Measurements from ENCODE around the gene UFD1.

UFD1 gene

DNA sequence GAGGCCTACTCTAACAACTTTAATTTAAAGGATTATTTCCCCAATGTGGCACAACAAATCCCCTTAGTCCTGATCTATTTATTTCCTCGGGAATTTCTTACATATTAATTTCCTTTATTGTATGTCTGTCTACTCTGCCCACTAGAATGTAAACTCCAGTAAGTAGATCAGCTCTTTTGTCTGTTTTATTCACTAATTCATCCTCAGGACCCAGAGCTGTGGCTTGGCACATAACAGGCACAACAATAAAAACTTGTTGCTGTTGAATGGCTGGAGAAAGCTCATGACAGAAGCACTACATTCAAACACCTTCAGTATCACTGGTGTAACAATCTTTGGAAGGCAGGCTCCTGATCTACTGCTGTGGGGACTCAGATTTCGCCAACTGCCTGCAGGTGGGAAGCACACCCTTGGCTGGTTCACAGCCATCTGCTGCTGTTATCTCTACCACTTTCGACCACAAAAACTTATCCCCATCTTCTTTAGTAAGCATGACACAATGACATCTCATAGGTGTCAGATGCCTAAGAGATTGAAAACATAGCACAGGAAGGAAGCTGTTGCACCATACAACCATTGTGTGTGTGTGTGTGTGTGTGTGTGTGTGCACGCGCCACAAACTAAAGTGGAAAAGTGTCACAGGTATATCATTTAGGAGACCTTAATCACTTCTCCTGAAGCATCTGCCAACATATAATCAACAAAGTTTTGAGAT lies 59.4 kb downstream of the UFD1 start:
- TF ChIP-seq, protein P1, sequence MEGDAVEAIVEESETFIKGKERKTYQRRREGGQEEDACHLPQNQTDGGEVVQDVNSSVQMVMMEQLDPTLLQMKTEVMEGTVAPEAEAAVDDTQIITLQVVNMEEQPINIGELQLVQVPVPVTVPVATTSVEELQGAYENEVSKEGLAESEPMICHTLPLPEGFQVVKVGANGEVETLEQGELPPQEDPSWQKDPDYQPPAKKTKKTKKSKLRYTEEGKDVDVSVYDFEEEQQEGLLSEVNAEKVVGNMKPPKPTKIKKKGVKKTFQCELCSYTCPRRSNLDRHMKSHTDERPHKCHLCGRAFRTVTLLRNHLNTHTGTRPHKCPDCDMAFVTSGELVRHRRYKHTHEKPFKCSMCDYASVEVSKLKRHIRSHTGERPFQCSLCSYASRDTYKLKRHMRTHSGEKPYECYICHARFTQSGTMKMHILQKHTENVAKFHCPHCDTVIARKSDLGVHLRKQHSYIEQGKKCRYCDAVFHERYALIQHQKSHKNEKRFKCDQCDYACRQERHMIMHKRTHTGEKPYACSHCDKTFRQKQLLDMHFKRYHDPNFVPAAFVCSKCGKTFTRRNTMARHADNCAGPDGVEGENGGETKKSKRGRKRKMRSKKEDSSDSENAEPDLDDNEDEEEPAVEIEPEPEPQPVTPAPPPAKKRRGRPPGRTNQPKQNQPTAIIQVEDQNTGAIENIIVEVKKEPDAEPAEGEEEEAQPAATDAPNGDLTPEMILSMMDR (IDR thresholded peaks at IDR 0.05): no peak
- Histone ChIP-seq H3K27ac (no peak overlapping the region), H3K4me3 (no peak overlapping the region)
- DNase-seq (ENCODE audit: low spot score): no peak

DNA sequence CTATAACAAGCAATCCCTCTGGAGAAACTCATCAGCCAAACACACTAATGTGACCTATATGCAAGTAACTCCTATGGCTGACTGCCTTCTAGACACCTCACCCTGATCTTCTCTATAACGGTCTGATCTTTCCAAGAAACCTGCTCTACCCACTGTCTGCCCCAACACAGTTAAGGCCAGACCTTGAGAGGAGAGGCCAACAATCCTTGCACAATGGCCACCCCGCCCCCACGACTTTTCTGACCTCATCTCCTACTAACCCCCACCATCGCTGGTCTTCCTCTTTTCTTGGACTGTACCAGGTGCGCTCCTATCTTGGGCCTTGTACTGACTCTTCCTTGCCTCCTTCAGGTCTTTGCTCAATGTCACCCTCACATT lies 59.9 kb downstream of the UFD1 start:
- DNase-seq (ENCODE audit: low spot score): no peak

DNA sequence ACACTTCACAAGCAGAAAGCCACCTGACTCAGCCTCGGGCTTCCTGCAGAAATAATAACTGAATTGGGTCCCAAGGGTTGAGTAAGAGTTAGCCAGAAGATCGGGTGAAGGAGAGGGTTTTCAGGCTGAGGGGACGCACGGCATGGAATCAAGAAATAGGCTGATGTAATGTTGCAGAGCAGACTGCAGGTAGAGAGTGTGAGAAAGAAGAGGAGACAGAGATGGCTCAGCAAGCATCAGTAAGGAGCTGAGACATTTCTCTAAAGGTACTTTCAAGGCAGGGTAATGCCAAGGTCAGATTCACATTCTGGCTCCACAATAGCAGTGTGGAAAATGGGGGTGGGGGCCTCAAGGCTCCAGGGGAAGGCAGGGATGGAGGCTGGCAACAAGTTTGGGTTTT lies 66.1 kb downstream of the UFD1 start:
- TF ChIP-seq, protein P1 (IDR thresholded peaks at IDR 0.05): no peak

More for the DNA sequence above, 59.9 kb downstream of the UFD1 start:
- Histone ChIP-seq H3K27ac (no peak overlapping the region), H3K4me3 (no peak overlapping the region)
- TF ChIP-seq, protein P1 (IDR thresholded peaks at IDR 0.05): no peak

DNA sequence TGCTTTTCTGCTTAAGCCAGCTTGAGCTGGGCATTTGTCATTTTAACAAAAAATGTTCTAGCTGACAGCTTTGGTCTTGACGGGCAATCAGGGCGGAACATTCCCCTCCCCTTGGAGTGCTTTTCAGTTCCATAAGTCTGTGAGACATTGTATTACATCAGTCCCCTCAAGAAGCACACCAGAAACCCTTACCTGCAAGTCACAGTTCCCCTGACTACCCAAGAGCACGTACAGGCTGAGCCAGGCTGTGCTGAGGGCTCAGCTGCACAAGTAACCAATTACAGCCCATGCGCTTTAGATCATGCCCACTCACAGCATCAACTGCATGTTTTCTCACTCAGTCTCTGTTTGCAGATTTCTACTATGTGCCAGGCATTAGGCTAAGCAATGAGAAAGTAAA lies 66.5 kb downstream of the UFD1 start:
- TF ChIP-seq, protein P1 (IDR thresholded peaks at IDR 0.05): no peak
- DNase-seq (ENCODE audit: low spot score): no peak
- Histone ChIP-seq H3K27ac (no peak overlapping the region), H3K4me3 (no peak overlapping the region)

More for the DNA sequence above, 66.1 kb downstream of the UFD1 start:
- H3K4me3 ChIP-seq: no peak overlapping the region
- no peak overlapping the region for H3K27ac ChIP-seq
- DNase-seq (ENCODE audit: low spot score): no peak

DNA sequence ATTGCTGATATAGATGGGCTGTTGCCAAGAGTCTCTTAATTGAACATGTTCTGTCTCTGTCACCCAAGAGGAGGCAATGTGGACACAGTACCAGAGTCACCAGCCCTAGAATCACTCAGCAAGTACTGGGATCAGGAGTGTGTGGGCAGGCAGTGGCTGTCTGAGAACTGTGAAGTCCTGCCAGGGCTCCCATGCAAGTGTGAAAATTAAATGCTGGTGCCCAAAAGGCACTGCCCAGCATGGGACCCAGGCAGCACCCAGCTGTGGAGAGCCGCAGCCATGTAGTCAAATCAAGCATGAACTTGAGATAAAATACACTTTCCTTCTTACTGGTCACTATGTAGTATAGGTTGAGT lies 67.3 kb downstream of the UFD1 start:
- H3K4me3 ChIP-seq: no peak overlapping the region
- no peak overlapping the region for H3K27ac ChIP-seq
- TF ChIP-seq, protein P1 (IDR thresholded peaks at IDR 0.05): no peak
- no peak for DNase-seq (ENCODE audit: low spot score)

DNA sequence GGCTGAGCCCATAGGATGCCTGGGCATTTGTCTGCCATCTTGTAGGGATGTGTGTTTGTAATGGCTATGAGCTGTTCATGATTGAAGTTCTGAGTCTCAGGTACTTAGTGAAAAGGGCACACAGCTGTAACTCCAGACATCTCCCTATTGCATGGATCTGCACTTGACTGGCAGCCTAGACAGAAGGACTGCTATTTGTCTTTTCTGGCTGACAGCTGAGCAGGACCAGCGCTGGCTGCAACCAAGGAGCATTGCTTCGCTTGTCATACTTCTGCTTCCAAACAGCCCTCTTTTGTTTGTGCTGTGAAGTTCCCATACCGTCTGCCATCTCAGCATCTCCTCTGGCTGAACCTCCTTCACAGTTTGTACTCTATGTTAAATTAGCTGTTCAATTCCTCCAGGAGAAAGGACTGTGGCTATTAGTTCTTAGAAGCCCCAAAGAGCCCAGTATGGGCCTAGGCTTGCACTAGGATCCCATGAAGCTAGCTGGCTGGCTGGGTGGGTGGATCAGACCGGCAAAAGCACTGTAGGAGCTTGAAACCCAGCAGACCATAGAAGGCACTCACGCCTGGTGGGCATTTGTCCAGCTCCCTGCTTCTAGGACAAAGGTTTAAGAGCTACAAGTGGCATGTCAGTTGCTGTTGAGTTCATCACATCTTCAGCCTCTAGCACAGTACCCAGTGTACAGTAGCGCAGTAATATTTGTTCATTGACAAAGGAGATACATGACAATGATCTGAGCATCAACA lies 67.9 kb downstream of the UFD1 start:
- no peak for DNase-seq (ENCODE audit: low spot score)
- Histone ChIP-seq H3K4me3 (no peak overlapping the region), H3K27ac (no peak overlapping the region)
- TF ChIP-seq, protein P1 (IDR thresholded peaks at IDR 0.05): no peak
